BLaER1 (cell line): ENCODE data around the gene ARHGEF26.

ENCODE experiments used
- H3K27ac ChIP-seq: shearing (Covaris generic); formaldehyde crosslinking; 2 replicates; pipeline ENCODE4 v1.8.1; 2022
- H3K27me3 ChIP-seq: shearing (Covaris generic); formaldehyde crosslinking; 2 replicates; pipeline ENCODE4 v1.8.1; 2022
- H3K36me3 ChIP-seq: shearing (Covaris generic); formaldehyde crosslinking; 2 replicates; pipeline ENCODE4 v1.8.1; 2022
- H3K4me1 ChIP-seq: shearing (Covaris generic); formaldehyde crosslinking; 2 replicates; pipeline ENCODE4 v1.8.1; 2022
- H3K4me2 ChIP-seq: shearing (Covaris generic); formaldehyde crosslinking; 2 replicates; pipeline ENCODE4 v1.8.1; 2022
- H3K4me3 ChIP-seq: shearing (Covaris generic); formaldehyde crosslinking; 2 replicates; pipeline ENCODE4 v1.8.1; 2022
- H3K9ac ChIP-seq: shearing (Covaris generic); formaldehyde crosslinking; 2 replicates; pipeline ENCODE4 v1.8.1; 2022
- H3K9me3 ChIP-seq: shearing (Covaris generic); formaldehyde crosslinking; 2 replicates; pipeline ENCODE4 v1.8.1; 2022
- H4K20me1 ChIP-seq: shearing (Covaris generic); formaldehyde crosslinking; 2 replicates; pipeline ENCODE4 v1.8.1; 2022
- Cebpa-rat ChIP-seq: shearing (Covaris generic); IDR thresholded peaks from 2 replicates; pipeline ENCODE4 v1.8.1; 2022

Gene ARHGEF26

DNA sequence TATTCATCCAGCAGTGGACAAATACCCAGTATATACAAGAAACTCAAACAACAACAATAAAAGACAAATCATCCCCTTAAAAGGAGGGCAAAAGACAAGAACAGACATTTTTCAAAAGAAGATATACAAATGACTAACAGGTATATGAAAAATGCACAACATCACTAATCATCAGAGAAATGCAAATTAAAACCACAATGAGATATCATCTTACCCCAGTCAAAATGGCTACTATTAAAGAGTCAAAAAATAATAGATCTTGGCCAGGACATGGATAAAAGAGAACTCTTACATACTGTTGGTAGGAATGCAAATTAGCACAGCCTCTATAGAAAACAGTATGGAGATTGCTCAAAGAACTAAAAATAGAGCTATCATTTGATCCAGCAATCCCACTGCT, 186.2 kb downstream of the ARHGEF26 start:
- H3K4me1 ChIP-seq: peaks cover 8% of the 10 kb centered on the region
- H3K4me2 ChIP-seq: no peak overlapping the region
- peaks cover 79% of the 10 kb centered on the region for H3K36me3 ChIP-seq
- peaks cover 26% of the 10 kb centered on the region; the same call in 1 of the 2 replicates for H4K20me1 ChIP-seq
- no peak overlapping the region for H3K4me3 ChIP-seq
- H3K27ac ChIP-seq: no peak overlapping the region
- no peak overlapping the region for H3K9ac ChIP-seq
- H3K9me3 ChIP-seq: no peaks in the 10 kb centered on the region
- TF ChIP-seq Cebpa-rat: no peak
- no peaks in the 10 kb centered on the region for H3K27me3 ChIP-seq
